ENCODE results near the gene RPN1.

The RPN1 gene

GRCh38 chr3:128648940-128649663, 1.5 kb downstream of the RPN1 start:
- no peak for DNase-seq

- no peak for DNase-seq
Measured at GRCh38 chr3:128648402-128648801, 2.2 kb downstream of the RPN1 start.

GRCh38 chr3:128647307-128647706, 3.3 kb downstream of the RPN1 start:
- DNase-seq: no peak

GRCh38 chr3:128634075-128634611, 16.5 kb downstream of the RPN1 start:
- DNase-seq: no peak

- DNase-seq: no peak
Measured at GRCh38 chr3:128632301-128632700, 18.3 kb downstream of the RPN1 start.

GRCh38 chr3:128629936-128630335, 20.7 kb downstream of the RPN1 start:
- no peak for DNase-seq

GRCh38 chr3:128625409-128625945, 25.1 kb downstream of the RPN1 start:
- DNase-seq: no peak

GRCh38 chr3:128624526-128625138, 26.0 kb downstream of the RPN1 start:
- DNase-seq: no peak

GRCh38 chr3:128623762-128624176, 26.8 kb downstream of the RPN1 start:
- DNase-seq: no peak

GRCh38 chr3:128621931-128622330, 28.7 kb downstream of the RPN1 start:
- no peak for DNase-seq

GRCh38 chr3:128621234-128621633, 29.4 kb downstream of the RPN1 start:
- DNase-seq: no peak

GRCh38 chr3:128620268-128620691, 30.3 kb downstream of the RPN1 start:
- DNase-seq: no peak

- DNase-seq: no peak
Measured at GRCh38 chr3:128619146-128619890, 31.3 kb downstream of the RPN1 start.

GRCh38 chr3:128618398-128618726, 32.3 kb downstream of the RPN1 start:
- no peak for DNase-seq

- peak; percentile 89 for DNase-seq
Measured at GRCh38 chr3:128617557-128618397, 32.8 kb downstream of the RPN1 start.

GRCh38 chr3:128617270-128617556, 33.4 kb downstream of the RPN1 start:
- no peak for DNase-seq

GRCh38 chr3:128616516-128617269, 33.9 kb downstream of the RPN1 start:
- DNase-seq: no peak

- no peak for DNase-seq
Measured at GRCh38 chr3:128614076-128614475, 36.5 kb downstream of the RPN1 start.

- no peak for DNase-seq
Measured at GRCh38 chr3:128613083-128613829, 37.4 kb downstream of the RPN1 start.

- DNase-seq: no peak
Measured at GRCh38 chr3:128610451-128611070, 40.1 kb downstream of the RPN1 start.

GRCh38 chr3:128609294-128609693, 41.3 kb downstream of the RPN1 start:
- no peak for DNase-seq

All from DMS153 (cell line).